22Rv1 (cell line): ENCODE results near the gene EHBP1.

Source experiments
- CTCF ChIP-seq: fragments of 450-650 bp; IDR thresholded peaks from 2 replicates; pipeline ENCODE4 v1.5.1; 2017; ENCODE audit warnings: mild to moderate bottlenecking
- ZFX ChIP-seq: fragments of 450-650 bp; IDR thresholded peaks from 2 replicates; pipeline ENCODE4 v1.6.1; 2017; ENCODE audit warnings: antibody characterized with exemption, borderline replicate concordance

GRCh38 chr2:63093502-63093901, 388.0 kb downstream of the EHBP1 start:
- no peak for TF ChIP-seq CTCF
- no peak for TF ChIP-seq ZFX
